Measurements from ENCODE around the gene MAGI1. TPM values are rescaled to one million over a fixed set of nuclear protein-coding genes. Genes with fewer than 3 reads are reported as not detected.

The MAGI1 gene
- total and polyA plus RNA-seq, 2 experiments from 2014 or later = 33.9 to 87.0 TPM

DNA sequence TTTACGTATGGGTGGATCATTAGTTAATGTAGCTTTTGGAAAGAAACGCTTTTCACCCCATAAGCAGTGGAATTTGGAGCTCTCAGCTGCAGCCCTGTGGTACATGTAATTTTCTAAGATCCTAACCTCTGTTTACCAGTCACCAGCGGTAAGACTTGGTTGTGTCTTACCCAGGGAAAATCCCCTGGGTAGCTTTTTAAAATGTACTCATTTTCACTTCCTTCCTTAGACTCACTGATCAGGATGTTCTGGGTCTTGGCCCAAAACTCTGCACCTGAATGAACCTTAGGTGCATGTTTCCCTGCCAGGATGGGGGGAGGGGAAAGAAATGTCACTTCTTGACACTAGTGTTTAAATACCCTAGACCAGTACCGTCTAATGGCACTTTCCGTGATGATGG is 605.2 kb downstream of the MAGI1 start:
- no peaks in the 10 kb centered on the region for H3K27me3 ChIP-seq
- H3K36me3 ChIP-seq = peaks cover 20% of the 10 kb centered on the region
- no peak overlapping the region for H3K4me3 ChIP-seq
- no peak for DNase-seq (ENCODE audit: low read depth in 1 of 2, low spot score in 1 of 2)
- no peak overlapping the region for H3K27ac ChIP-seq
- TF ChIP-seq, protein P1, sequence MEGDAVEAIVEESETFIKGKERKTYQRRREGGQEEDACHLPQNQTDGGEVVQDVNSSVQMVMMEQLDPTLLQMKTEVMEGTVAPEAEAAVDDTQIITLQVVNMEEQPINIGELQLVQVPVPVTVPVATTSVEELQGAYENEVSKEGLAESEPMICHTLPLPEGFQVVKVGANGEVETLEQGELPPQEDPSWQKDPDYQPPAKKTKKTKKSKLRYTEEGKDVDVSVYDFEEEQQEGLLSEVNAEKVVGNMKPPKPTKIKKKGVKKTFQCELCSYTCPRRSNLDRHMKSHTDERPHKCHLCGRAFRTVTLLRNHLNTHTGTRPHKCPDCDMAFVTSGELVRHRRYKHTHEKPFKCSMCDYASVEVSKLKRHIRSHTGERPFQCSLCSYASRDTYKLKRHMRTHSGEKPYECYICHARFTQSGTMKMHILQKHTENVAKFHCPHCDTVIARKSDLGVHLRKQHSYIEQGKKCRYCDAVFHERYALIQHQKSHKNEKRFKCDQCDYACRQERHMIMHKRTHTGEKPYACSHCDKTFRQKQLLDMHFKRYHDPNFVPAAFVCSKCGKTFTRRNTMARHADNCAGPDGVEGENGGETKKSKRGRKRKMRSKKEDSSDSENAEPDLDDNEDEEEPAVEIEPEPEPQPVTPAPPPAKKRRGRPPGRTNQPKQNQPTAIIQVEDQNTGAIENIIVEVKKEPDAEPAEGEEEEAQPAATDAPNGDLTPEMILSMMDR (IDR thresholded peaks at IDR 0.05; ENCODE audit: low read depth, low read length) = no peak
- no peaks in the 10 kb centered on the region for H3K9me3 ChIP-seq (ENCODE audit: low read depth)
- no peaks in the 10 kb centered on the region for H3K4me1 ChIP-seq (ENCODE audit: low read depth)

DNA sequence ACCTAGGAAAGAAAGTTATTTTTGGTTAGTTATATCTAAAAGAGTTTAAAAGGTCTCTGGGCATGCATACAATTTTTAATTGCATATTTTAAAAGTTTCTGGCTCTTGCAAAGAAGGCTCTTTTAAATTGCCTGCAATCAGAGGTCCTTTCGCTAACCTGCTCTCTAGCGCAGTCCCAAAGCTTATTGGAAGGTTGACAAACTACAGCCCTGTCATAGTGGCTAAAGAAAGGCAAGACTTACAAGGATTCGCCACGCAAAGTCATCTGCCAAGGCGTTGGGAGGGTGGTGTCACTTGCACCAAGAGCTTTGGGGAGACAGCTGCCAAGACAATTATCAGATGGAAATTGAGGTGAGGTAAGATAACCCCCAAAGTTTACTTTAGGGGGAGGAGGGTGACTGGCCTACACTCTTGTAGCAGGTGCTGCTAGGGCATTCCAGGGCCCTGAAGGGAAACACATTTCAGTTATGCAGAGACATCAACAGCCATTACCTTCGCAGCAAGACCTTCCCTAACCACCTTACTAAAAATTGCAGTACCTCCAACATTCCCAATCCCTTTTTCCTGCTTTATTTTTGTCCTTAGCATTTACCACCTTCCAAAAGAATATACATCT is 606.2 kb downstream of the MAGI1 start:
- H3K4me1 ChIP-seq (ENCODE audit: low read depth) = no peaks in the 10 kb centered on the region
- no peak overlapping the region for H3K4me3 ChIP-seq
- H3K36me3 ChIP-seq = peaks cover 21% of the 10 kb centered on the region
- H3K27me3 ChIP-seq = no peaks in the 10 kb centered on the region
- DNase-seq (ENCODE audit: low read depth in 1 of 2, low spot score in 1 of 2) = no peak
- no peak overlapping the region for H3K27ac ChIP-seq
- TF ChIP-seq, protein P1 (IDR thresholded peaks at IDR 0.05; ENCODE audit: low read depth, low read length) = no peak
- no peaks in the 10 kb centered on the region for H3K9me3 ChIP-seq (ENCODE audit: low read depth)

- H3K9me3 ChIP-seq (ENCODE audit: low read depth) = no peaks in the 10 kb centered on the region
- TF ChIP-seq, protein P1 (IDR thresholded peaks at IDR 0.05; ENCODE audit: low read depth, low read length) = peak; percentile 54
- peaks cover 24% of the 10 kb centered on the region for H3K36me3 ChIP-seq
- no peak overlapping the region for H3K27ac ChIP-seq
- H3K27me3 ChIP-seq = no peaks in the 10 kb centered on the region
- DNase-seq (ENCODE audit: low read depth in 1 of 2, low spot score in 1 of 2) = peak; percentile 15 to 32
- no peak overlapping the region for H3K4me3 ChIP-seq
- H3K4me1 ChIP-seq (ENCODE audit: low read depth) = peaks cover 12% of the 10 kb centered on the region
Observed at GRCh38 chr3:65425880-65426279, 612.8 kb downstream of the MAGI1 start.

- Histone ChIP-seq H3K36me3 (peaks cover 3% of the 10 kb centered on the region), H3K4me1 (ENCODE audit: low read depth) (peaks cover 12% of the 10 kb centered on the region), H3K9me3 (ENCODE audit: low read depth) (no peaks in the 10 kb centered on the region), H3K4me3 (no peak overlapping the region), H3K27me3 (no peaks in the 10 kb centered on the region), H3K27ac (no peak overlapping the region)
- TF ChIP-seq, protein P1 (IDR thresholded peaks at IDR 0.05; ENCODE audit: low read depth, low read length) = no peak
- DNase-seq (ENCODE audit: low read depth in 1 of 2, low spot score in 1 of 2) = no peak
Observed at GRCh38 chr3:65422154-65422553, 616.6 kb downstream of the MAGI1 start.

DNA sequence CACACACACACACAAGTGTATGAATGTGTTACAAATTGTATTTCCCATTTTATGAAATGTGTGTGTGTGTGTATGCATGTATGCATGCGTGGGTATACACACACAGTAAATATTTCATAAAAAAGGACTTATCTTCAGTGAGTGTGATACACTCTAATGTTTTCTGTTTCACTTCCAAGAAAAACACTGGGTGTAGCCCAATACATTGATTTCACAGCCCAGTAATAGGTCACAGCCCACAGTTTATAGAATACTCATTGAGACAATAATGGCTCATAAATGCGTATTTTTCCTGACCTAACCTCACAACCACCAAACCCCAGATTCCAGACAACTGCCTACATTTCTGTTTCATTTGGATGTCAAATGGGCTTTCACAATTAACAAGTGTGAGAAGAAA is 619.5 kb downstream of the MAGI1 start:
- H3K27me3 ChIP-seq = no peaks in the 10 kb centered on the region
- TF ChIP-seq, protein P1 (IDR thresholded peaks at IDR 0.05; ENCODE audit: low read depth, low read length) = no peak
- DNase-seq (ENCODE audit: low read depth in 1 of 2, low spot score in 1 of 2) = no peak
- H3K36me3 ChIP-seq = peaks cover 4% of the 10 kb centered on the region
- no peak overlapping the region for H3K4me3 ChIP-seq
- peaks cover 12% of the 10 kb centered on the region for H3K4me1 ChIP-seq (ENCODE audit: low read depth)
- H3K9me3 ChIP-seq (ENCODE audit: low read depth) = no peaks in the 10 kb centered on the region
- H3K27ac ChIP-seq = no peak overlapping the region
